ENCODE measurements around the gene KCNJ3.

Gene KCNJ3, protein sequence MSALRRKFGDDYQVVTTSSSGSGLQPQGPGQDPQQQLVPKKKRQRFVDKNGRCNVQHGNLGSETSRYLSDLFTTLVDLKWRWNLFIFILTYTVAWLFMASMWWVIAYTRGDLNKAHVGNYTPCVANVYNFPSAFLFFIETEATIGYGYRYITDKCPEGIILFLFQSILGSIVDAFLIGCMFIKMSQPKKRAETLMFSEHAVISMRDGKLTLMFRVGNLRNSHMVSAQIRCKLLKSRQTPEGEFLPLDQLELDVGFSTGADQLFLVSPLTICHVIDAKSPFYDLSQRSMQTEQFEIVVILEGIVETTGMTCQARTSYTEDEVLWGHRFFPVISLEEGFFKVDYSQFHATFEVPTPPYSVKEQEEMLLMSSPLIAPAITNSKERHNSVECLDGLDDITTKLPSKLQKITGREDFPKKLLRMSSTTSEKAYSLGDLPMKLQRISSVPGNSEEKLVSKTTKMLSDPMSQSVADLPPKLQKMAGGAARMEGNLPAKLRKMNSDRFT

GRCh38 chr2:154698296-154698720 is at the start of gene KCNJ3:
TSS of gene KCNJ3 (plus strand) at chr2:154698695. CDS start at chr2:154698776, 81 bp downstream.
- DNase-seq (ENCODE audit: low spot score), result no peak

GRCh38 chr2:154655499-154655898 is 43.0 kb upstream of the KCNJ3 start:
- DNase-seq (ENCODE audit: low spot score), result no peak

DNA sequence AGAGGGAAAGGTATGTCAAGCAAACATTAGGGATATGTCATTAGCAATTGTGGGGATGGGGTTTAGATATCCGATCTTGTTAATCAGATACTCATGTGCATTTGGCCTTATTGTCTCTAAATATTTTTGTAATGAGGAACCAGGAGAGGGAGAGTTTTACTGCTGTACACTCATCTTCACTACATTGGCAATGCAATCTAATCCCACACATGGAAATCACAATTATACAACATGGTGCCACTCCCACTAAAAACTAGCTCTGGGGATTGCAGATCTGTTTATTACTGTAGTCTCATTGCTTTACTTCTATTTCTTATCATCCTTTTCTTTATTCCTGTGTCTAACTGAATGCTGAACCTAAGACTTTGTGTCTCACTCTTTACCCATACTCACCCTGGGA is 39.6 kb upstream of the KCNJ3 start:
- DNase-seq (ENCODE audit: low spot score), result no peak

DNA sequence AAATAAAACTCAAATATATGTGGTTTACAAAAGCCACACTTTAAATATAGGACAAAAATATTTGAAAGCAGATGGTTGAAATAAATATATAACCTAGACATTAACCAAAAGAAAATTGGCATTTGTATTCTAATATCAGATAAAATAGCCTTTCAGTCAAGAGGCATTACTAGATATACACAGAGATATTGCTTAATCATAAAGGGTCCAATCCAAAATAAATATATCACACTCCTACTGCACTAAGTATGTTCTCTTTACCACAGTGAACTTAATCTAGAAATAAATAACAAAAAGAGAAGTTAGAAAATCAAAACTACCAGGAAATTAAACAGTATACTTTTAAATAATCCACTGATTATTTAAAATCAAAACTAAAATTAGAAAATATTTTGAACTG is 34.2 kb upstream of the KCNJ3 start:
- no peak for DNase-seq (ENCODE audit: low spot score)

DNA sequence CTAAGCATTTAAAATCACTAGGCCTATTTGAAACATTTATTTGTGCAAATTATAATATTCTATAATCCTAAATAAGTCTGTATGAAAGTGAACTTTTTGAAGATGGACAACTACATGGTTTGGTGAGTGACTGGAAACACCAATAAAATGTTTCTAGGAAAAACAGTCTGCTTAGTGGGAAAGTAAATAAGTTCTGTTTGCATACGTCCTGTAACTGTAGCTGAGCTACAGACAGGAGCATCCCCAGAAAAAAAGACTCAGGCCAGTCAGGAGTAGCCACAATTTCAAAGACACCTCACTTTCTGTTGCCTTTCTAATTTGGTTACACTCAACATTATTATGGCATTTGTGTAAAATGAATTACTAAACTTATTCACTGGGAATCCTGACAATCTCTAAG is 28.4 kb upstream of the KCNJ3 start:
- DNase-seq (ENCODE audit: low spot score), result no peak

- no peak for DNase-seq (ENCODE audit: low spot score)
These were observed 24.8 kb upstream of the KCNJ3 start for GRCh38 chr2:154673694-154674093.

GRCh38 chr2:154677401-154677800 is 21.1 kb upstream of the KCNJ3 start:
- DNase-seq (ENCODE audit: low spot score), result no peak

- DNase-seq (ENCODE audit: low spot score), result no peak
These were observed 16.8 kb upstream of the KCNJ3 start for GRCh38 chr2:154681741-154682140.

- DNase-seq (ENCODE audit: low spot score), result no peak
These were observed 12.3 kb upstream of the KCNJ3 start for GRCh38 chr2:154686162-154686561.

DNA sequence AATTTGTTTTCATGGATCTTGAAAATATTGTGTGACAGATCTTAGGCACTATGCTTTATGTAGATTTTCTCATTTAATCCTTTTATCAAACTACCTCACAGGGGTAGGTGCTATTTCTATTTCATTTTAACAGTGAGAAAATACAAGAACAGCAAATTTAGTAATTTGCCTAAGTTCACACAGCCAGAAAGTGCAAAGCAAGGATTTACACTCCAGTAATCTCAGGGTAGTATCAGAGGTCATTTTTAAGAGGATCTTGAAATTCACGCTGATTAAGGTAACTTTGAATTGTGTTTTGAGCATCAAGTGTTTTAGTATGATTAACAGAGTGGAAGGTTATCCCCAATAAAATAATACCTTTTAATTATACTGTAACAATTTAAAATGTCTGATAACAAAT is 10.1 kb upstream of the KCNJ3 start:
- no peak for DNase-seq (ENCODE audit: low spot score)

GRCh38 chr2:154689158-154689557 is 9.3 kb upstream of the KCNJ3 start:
- DNase-seq (ENCODE audit: low spot score), result no peak

GRCh38 chr2:154692927-154693326 is 5.6 kb upstream of the KCNJ3 start:
- DNase-seq (ENCODE audit: low spot score), result no peak

DNA sequence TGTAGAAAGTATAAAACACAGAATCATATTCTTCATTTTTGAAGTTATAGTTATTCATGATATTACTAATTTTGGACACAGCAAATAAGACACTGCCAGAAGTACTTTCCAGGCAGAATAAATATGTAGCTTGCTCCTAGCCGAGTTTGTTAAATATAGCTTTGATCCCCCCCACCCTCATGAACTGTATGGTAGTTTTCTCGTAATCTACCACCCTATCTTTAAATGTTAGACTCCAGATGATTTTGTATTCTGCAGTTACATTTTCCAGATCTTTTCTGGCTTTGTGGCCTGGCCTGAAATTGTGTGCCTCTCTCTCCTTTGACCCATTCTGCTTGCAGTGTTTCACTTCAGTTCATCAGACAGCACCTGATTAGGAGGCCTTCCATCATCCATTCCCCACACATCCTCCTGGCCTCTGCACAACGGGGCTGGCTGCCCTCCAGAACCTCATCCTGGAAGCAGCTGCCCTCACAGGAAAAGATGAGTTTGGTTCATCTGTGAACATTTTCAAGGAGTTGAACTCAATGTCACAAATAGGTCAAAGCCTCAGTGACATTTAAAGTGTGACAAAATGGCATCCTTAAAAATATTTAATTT is 4.7 kb upstream of the KCNJ3 start:
- DNase-seq (ENCODE audit: low spot score), result no peak

GRCh38 chr2:154694881-154695280 is 3.6 kb upstream of the KCNJ3 start:
- DNase-seq (ENCODE audit: low spot score), result no peak

GRCh38 chr2:154696369-154696768 is 2.1 kb upstream of the KCNJ3 start:
- DNase-seq (ENCODE audit: low spot score), result no peak

DNA sequence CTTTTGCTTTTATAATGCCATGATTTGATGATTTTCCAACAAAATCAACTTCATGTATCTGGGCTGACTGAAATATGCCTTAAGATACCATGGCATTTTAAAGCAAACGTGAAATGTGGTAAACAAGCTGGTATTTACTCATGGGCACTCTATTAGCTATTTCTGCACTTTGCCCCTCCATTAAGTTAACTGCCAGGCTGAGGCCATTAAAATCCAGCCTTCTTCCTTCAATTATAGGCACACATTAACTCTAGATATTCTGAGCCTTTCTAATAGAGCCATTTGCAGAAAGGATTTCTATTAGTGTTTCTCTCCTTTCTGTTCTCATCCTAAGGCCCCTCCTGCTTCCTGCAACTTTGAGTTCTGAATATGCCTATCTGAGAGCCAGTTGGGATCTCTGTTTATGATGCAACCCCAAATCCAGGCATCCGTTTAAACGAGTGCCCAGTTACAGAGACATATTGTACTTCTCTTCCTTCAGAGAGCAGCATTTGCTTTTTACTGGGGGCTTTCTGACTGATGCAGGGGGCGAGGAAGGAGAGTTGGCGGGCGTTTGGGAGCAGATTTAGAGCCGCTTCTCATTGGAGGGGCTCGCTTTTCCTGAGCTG is 1.6 kb upstream of the KCNJ3 start:
- DNase-seq (ENCODE audit: low spot score), result no peak

DNA sequence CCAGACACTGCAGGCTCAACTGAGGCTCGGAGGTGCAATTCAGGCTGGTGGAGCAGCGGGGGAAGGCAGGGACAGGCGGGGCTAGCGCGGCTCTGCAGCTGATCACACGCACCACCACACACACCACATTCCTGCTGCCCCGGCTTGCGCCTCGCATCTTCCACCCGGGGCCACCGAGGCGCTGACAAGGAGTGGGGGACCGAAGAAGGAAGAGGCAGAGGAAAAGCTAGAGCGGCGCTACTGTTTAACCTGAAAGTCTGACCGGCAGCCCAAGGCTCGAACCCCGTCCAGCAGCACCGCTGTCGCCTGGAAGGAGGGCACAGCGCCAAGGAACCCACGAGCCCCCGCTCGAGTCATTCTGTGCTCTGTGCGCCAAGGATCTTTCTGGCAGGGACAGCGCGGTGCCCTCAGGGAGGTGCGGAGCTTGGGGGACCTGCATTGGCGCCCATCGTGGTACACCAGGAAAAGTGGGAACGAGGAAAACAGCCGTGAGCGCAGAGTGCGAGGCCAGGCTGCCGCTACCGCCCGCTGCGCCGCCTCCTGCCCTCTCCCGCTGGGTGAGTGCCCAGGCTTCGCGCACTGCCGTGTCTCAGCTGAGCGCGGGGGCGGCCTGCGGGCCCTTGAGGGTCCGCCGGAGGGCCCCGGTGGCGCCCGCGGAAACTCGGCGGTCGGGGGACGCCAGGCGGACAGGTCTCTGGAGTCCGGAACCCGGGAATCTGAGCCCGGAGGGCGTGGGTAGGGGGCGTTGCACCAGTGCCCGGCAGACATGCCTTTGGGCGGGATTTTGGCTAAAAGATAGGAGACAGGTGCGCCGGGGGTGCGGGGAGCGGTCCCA is 860 bp upstream of the KCNJ3 start:
- DNase-seq (ENCODE audit: low spot score), result no peak

GRCh38 chr2:154698721-154699574 is 453 bp downstream of the KCNJ3 start:
- no peak for DNase-seq (ENCODE audit: low spot score)

DNA sequence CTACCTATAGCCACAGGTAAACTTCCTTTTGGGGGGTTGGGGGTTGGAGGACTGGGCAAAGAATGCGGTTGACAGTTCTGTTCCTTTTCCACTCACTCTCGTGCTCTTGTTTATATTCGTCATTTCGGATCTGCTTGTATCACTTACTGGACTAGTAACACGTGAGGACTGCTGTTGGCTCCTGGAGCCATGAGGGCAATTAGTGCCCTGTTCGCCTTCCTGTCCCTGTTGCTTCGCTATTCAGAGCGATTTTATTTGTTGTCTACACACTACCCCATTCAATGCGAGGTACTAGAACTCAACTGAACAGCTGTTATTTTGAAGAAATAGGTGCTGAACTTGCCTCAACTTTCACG is 1.1 kb downstream of the KCNJ3 start:
- no peak for DNase-seq (ENCODE audit: low spot score)

DNA sequence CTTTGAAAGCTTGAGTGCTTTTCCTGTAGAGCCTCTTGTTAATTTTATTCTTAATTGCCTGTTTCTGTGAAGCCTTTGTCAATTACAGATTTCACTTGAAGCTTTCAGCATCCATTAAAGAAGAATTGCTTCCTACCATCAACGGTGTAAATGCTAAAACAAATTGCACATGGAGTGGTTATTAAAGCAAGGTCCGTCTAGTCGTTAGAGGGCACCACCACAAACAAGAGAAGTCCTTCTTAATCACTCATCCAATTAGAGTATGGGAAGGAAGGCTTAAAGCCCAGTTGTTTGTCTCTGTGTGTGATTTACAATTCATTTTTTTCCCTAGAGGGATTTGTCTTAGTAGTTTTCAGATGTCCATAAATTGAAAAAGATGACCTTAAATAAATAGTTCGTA is 1.6 kb downstream of the KCNJ3 start:
- DNase-seq (ENCODE audit: low spot score), result no peak

DNA sequence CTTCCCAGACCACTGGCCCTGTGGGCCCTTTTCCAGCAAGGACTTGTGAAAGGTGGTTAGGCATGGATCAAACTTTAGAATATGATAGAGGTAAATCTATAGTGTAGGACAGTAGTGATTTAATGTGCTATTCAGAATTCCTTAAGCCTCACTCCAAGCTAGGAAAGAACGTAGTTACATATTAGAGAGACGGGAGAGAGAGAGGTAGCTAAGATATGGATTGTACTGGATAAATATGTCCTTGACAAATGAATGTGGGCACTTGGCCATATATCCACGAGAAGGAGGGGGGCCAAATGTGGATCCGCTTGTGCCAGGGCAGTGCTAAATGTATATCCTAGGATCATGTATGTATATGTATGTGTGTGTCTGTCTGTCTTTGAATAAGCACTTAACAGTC is 6.5 kb downstream of the KCNJ3 start:
- DNase-seq (ENCODE audit: low spot score), result no peak

All from activated CD4-positive, alpha-beta T cell treated with anti-CD3 and anti-CD28 coated beads, Interleukin-2, Interleukin-4, amounts not matched to agents 100 ng/mL and 50 ng/mL, durations not matched to agents 16 hours and 8 hours (primary cell).